HG02885 (cell line): Measurements from ENCODE around the gene COL20A1.

Source experiments
- ATAC-seq: cut with Tn5 transposase; IDR thresholded peaks from one replicate; pipeline ENCODE4 v1.9.1; 2021; ENCODE audit warnings: mild to moderate bottlenecking; ENCODE audit not compliant: unreplicated experiment, poor library complexity

COL20A1 gene

DNA sequence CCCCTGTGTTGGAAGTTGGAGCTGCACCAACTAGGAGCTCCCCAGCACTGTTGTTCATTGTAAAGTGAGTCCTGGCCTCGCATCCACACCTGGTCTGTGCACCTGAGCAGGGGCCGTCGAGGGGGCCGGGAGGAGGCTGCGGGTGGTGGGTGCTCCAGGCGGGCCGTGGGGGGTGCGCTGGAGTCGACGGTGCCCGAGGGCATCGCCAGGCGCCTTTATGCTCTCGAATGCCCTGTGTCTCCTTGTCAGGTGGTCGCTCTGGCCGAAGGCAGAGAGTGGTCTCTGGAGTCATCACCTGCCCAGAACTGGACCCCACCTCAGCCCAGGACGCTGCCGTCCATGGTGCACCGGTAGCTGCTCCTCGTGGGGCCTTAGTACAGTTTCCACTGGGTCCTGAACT is 16.0 kb upstream of the COL20A1 start:
- ATAC-seq: no peak

DNA sequence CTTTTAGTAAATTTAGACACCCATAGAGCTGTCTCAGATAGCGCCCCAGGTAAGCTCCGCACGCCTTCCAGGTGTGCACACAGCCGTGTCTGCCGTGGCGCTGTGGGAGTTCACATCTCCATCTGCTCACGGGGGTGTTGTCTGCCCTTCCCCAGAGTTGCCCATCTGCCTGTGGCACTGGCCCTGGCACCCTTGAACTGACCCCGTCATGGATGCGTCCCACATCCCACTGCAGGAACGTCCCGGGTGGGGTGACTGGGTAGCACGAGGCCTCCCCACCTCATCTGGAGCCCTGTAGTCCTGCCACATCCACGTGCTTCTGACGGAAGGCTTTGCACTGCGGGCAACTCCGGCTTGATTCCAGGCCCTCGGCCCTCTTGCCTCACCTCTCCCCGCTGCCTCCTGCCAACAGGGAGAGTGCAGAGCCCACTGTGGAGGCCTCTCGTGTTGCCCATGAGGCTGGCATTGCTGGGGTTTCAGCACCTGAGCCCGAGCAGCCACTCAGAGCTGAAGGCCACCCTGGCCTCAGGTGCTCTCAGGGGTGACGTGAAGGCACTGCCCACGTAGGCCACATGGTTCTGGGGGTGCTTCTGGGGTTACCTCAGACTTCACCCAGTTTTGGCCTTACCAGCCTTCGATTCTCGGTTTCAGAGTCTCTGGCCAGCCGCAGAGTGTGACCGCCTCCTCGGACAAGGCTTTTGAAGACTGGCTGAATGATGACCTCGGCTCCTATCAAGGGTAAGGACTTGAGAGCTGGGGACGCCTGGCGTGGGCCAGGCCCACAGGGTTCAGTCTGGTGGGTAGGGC is 15.3 kb upstream of the COL20A1 start:
- ATAC-seq: no peak

DNA sequence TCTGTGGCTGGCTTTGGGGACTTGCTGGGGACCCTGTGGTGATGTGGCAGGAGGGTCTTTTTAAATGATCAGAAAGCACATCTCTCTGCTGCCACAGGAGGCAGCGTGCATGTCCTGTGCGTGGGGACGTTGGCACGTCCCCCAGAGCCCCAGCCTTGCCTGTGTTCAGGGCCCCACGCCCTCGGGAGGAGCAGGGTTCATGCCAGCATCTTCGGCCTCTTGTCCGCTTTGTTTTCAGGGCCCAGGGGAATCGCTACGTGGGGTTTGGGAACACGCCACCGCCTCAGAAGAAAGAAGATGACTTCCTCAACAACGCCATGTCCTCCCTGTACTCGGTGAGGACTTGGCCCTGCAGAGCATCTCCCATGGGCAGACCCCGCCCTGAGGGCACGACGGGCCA is 14.3 kb upstream of the COL20A1 start:
- ATAC-seq: no peak

DNA sequence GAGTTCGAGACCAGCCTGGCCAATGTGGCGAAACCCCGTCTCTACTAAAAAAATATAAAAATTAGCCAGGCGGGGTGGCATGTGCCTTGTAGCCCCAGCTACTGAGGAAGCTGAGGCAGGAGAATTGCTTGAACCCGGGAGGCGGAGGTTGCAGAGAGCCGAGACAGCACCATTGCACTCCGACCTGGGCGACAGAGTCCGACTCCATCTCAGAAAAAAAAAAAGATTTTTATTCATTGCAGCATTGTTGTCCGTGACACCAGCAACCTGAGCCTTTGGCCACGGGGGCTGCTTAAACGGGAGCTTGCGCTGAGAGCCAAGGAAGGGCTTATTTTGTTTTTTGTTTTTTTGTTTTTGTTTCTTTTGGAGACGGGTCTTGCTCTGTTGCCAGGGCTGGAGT is 13.1 kb upstream of the COL20A1 start:
- no peak for ATAC-seq

DNA sequence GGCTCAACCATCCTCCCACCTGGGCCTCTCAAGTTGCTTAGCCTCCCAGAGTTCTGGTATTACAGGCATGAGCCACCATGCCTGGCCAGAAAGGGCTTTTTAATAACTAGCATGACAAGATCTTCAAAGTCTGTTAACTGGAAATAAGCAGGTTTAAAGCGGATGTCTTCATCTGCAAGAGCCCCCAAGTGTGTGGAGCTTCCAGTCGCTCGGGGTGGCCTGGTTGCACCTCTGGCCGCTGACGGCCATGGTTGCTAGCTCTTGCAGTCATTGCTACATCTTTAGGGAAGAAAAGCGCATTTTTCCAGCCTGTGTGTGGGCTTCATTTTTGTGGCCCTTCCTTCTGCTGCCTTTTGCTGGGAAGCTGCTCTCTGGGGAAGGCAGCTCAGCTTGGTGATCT is 12.6 kb upstream of the COL20A1 start:
- ATAC-seq: no peak

DNA sequence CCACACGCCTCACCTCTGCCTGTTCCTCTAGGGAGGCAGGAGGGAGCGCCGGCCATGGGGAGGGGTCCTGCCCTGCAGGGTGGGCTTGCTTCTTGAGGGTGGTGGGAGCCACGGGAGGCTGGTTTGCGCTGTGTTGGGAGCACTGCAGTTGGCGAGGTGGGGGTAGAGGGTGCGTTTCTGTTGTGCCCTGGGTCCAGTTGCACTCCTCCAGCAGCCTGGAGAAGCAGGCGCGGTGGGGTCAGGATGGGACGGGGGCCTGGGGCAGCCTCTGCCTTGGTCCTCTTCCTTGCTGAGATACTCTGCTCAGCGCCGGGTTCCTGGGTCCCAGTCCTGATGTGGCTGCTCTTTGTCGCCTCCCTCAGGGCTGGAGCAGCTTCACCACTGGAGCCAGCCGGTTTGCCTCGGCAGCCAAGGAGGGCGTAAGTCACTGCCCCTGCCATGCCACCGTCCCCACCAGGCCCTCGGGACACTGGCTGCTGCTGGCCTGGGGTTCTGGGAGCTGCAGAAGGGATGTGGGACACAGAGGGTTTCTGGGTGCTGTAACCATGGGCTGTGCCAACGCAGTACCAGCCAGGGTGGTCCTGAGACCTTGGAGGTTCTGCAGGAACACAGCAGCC is 11.9 kb upstream of the COL20A1 start:
- no peak for ATAC-seq

DNA sequence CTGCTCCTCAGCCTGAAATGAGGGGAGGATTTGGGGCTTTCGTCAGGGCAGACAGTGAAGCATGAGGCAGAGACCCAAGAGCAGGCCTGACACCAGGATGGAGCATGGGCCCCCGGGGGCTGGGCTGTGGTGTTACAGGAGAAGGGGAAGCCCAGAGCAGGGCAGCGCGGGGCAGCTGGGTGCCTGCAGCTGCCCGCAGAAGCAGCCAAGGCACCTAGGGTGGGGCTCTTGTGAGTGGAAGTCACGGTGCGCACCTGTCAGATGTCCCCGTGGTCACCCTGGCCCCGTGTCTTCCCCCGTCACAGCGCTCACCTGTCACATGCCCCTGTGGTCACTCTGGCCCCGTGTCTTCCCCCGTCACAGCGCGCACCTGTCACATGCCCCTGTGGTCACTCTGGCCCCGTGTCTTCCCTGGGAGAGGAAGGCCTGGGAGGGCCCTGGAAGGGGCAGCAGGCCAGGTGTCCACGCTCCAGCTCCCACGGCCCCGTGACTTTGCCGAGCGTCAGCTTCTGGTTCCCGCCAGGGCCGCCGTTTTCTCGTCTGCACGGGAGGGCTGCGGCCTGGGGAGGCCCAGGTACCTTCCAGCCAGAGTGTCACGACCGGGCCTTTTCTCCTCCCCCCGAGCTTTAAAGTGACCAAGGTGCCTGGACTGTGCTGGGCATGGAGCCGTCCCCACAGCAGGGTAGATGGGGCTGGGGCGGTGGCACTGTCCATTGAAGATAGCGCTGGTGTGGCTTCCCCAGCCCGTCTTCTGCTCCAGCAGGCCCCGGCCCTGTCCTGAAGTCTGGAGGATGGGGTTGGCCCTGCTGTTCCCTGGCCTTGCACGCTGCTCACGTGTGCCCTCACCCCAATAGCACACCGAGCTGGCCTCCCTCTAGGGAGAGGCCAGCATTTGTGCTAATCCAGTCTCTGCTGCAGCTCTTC is 11.0 kb upstream of the COL20A1 start:
- no peak for ATAC-seq

DNA sequence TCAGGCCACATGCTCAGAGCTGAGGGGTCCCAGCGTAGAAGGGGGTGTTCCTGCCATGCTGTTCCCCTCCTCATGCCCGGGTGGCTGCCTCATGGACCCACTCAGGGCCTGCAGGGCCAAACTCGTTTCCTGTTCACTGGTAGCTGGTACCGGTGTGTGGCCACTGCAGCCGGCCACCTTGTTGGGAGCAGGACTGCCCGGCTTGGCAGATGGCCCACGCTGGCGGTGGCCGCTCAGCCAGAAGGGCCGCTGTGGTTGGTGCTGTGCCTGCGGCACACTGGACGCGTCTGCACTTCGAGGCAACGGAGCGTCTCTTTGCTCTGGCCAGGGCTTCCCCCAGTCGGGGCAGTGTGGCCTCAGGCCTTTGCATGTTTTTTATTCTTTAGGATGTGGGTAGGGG is 10.0 kb upstream of the COL20A1 start:
- ATAC-seq: no peak

DNA sequence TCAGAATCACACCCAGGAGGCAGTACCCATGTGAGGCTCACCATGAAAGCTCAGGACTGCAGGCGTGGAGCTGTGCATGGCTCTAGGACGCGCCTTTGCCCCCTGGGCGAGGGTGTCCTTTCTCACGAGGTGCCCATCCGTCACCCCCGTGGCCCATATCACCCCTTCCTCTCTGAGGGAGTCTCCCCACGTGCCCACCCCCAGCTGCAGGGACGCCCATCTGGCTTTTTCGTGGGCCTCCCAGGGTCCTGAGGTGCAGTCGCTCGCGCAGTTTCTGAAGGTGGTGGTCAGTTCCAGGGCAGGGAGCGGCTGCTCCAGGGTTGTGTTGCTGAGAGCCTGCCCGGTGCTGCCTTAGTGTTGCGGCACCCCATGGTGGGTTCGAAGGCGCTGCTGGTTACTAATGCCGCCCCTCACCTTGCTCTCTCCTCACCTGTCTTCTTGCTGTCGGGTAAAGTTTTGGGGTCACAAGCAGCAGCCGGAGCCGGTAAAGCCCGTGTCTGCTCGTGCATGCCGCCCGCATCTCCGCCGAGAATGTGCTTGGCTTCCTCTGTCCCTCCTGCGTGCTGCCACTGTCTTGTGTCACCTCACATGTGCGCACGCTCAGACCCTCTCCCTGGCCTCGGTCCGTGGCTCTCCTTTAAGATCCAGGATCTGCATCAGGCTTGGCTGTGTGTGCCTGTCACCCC is 9.4 kb upstream of the COL20A1 start:
- ATAC-seq: no peak

DNA sequence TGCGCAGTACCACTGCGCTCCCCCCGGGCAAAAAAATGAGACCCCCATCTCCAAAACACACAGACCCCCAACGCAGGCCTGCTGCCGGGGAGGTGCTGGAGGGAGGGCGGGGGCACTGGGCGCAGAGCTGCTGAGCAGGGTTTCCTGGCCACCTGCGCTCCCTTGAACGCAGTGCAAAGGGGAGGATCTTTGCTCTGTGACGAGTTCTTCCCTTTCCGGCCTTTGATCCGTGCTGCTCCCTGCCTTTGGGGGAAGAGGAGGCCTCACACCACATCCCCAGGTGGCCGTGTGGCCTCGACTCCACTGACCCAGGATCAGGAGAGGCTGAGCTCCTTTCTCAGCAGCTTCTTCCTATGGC is 8.9 kb upstream of the COL20A1 start:
- no peak for ATAC-seq

DNA sequence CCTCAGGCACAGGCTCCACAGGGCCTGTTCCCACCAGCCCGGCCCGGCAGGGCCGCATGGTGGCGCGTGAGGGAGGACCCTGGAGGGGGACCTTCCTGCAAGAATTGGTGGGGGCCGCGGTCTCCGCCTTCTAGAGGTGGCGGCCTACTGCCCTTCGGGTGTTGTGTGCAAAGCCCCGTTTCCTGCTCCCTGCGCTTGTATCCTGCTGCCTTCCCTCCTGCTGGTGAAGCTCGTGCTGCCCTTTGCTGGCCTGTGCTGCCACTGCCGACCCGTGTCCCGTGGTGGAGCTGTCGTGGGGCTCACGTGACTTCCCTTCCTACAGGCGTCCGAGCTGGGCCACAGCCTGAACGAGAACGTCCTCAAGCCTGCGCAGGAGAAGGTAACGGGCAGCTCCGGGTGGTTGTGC is 8.4 kb upstream of the COL20A1 start:
- no peak for ATAC-seq

DNA sequence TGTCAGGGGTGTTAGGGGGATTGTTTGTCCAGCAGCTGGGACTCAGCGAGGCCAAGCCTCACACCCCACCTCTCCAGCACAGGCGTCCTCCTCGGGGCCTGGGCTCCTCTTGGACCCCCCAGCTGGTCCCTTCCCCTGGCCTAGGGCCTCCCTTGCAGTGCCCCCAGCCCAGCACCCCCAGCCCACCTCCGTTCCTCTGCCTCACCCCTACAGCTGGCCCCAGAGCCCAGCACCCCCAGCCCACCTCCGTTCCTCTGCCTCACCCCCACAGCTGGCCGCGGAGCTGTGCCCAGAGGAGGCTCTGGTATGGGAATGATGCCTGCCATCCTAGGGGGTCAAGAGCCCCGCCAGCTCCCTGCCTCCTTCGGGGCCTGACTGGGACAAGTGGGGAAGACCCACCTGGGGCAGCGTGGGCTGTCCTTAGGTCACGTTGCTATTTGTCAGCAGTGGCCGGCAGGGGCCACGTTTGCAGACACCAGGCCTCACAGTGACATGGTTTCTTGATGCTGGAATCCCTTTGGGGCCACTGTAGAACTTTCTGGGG is 7.9 kb upstream of the COL20A1 start:
- ATAC-seq: no peak

DNA sequence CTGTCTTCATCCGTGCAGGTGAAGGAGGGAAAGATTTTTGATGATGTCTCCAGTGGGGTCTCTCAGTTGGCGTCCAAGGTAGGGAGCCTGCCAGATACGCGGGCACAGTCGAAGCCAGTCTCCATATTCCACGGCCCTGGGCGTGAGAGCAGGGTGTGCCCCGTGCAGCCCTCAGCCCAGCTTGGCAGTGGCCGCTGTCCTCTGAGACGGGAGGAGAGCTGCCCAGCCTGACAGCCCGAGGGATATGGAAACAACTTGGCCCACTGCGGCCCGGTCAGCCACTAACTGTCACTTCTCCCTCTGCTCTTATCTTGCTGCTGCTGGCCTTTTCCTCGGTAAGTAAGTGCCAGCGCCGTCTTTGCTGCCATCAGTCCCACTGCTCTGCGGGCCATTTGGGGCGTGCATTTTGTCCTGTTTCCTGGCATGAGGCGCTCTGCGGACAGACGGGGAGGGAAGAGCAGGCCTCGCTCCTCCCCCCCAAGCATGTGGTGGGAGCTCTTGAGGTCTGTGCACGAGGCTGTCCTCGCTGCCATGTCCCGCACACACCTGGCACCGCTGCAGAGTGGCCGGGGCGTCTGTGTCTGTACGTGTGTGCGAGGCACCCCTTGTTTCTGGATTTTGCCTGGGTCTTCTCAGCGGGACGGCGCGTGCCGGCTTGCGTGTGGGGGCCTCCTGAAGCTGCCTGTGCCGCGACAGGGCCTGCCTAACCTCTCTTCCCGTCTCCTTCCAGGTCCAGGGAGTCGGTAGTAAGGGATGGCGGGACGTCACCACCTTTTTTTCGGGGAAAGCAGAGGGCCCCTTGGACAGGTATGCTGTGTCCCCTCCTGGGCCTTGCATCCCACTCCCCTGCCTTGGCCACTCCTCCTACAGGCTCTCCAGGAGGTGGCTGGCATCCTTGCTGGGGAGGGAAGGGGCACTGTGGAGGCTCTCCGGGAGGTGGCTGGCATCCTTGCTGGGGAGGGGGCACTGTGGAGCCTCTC is 7.1 kb upstream of the COL20A1 start:
- no peak for ATAC-seq

DNA sequence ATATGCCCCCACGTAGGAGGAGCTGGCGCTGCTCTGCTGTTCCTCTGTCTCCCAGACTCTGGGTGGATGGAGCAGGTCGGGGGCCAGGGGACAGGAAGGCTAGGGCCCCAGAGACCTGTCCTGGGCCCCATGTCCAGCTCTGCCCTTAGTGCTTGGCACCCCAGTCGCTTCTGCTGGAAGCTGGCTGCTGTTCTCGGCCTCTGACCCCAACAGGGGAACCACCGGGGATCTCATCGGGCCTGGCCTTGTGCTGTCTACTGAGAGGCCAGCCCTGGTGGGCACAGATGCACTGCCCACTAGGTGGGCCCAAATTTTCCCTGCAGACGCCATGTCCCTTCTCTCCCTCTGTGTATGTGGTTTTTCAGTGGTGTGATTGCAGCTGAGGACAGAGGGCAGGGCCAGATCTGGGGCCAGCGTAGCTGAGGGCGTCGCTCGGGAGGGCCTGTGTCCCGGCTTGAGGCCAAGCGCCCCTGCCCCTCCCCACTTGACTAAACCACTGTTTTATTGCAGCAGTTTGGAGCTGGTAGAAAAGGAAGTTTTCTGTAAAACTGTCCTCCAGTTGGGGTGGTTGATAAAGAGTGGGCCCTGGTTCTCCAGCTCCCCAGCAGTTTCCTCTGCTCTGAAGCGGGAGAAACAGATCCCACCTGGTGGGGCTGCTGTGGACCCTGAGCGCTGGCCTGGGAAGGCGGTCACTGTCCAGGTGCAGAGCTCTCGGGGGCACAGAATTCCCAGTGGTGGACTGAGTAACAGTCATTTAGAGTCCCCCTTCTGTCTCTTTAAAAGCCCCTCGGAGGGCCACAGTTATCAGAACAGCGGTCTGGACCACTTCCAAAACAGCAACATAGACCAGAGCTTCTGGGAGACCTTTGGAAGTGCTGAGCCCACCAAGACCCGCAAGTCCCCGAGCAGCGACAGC is 5.9 kb upstream of the COL20A1 start:
- ATAC-seq: no peak

DNA sequence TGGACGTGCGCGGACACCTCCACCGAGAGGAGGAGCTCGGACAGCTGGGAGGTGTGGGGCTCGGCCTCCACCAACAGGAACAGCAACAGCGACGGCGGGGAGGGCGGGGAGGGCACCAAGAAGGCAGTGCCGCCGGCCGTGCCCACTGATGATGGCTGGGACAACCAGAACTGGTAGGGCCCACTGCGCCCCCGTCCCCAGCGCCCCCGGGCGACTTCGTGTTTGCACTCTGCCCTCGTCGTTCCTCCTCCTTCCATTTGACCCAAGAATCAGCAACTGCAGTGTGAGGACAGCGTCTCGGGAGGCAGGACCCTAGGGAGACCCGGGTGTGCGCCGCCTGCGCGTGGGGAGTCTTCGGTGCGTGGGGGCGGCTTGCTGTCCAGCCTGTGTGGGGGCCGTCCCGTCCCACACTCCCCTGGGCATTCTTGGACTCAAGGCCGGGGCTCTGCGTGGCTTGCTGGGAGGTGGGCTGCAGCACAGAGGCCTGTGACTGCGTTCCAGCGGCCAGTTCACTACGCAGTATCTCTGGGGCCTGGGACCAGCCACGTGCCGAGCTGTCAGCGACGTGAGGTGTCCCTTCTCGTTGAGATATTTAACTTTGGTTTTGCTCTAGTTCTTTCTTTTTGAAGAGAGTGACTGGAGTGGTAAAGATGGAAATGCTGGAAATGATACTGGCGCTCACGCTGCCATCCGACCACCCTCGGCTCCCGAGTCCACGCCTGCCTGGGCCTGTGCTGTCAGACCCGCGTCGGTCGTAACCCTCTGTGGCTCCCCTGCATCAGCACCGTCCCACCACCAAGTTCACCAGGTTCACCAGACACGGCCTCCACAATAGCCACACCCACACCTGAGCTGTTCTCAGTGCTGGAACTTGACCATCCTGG is 5.0 kb upstream of the COL20A1 start:
- ATAC-seq: no peak

DNA sequence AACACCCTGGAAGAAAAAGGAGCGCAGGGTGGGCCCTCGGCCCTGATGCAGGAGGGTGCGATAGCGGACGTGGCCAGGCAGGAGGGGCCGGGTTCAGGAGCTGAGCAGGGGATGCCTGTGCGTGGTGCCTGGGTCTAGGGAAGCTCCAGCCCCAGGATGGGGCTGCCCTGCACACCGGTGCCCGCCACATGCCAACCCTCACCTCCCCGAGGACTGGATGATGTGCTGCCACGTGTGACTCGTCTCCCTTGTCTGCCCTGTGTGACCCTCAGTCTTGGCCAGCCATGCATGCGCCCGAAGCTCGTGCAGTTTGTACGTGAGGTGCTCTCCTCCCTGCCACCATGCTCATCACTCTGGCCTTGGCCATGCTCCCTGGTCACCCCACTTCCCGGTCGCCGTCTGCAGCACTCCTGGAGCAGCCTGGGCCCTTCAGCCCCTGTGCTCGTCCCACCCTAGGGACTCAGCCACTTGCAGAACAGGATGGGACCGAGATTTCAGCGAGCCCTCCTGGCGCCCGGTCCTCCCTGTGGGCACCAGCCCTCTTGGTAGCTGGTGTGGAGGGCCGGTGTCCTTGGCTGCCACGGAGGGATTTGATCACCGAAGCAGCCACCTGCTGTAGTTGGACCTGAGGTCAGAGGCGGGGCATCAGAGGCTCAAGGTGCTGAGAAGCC is 4.3 kb upstream of the COL20A1 start:
- no peak for ATAC-seq
